NCI-H345 treated with DMSO at 0.1 percent for 48 hours (cell line): Measurements from ENCODE around the gene ALLC.

Source experiments
- DNase-seq: peaks from one replicate; lab custom pipeline; 2025; ENCODE audit not compliant: unreplicated experiment; lab: John Stamatoyannopoulos, UW

The ALLC gene

DNA sequence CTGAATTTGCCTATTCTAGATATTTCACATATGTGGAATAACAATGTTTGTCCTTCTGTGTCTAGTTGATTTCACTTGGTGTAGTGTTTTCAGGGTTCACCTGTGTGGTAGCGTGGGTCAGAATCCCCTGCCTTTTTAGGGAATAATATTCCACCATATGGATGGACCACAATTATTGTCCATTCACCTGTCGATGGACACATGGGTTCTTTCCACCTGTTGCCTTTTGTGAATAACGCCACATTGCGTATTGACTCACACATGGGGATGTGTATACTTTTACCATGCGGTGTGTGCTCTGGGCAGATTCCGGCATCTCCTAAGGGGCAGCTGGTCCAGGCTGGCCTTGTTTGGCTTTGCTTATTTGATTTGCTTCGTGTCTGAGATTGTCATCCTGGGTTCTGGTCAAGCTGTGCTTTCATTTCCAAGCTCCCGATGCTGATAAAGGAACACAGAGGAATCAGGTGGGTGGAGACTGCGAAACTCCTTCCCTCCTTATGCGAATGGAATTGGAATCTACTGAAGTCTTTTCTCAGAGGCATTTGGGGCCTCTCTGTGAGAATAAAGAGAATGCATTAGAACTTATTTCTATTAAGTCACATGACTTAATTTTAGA lies 18.9 kb upstream of the ALLC start:
- DNase-seq = no peak

DNA sequence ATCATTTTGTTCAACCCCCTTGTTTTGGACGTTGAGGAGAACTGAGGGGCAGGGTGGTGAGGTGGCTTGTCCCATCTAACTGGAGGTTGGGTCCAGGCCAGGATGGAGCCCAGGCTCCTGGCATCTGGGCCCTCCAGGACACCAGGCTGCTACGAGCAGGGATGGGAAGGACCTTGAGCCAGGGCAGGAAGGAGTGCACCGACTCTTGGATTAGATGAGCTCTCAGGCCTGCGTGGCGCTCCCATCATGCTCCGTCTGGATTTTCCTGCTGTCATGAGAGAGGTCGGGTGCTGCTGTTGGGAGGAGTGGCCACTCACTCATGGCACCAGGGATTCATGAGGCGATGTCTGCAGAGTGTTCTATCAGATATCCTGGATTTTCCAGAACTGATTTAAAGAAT lies 18.3 kb upstream of the ALLC start:
- DNase-seq = no peak

DNA sequence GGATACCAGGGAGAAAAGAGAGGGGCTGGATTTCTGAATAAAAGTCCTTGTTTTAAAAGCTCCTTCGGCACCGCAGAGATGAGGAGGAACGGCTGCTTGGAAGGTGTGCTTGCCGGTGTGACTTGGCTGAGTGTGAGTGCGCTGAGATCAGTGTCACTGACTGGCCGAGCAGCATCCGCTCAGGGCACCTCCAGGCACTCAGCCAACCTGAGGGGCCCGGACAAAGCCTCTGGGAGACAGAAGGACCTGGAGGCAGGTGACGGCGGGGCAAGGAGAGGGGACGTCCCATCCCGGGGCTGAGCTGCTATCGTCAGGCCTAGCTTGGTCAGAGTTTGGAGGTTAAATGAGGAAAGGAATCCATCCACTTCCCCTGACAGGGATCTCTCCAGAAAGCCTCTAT lies 16.8 kb upstream of the ALLC start:
- no peak for DNase-seq

DNA sequence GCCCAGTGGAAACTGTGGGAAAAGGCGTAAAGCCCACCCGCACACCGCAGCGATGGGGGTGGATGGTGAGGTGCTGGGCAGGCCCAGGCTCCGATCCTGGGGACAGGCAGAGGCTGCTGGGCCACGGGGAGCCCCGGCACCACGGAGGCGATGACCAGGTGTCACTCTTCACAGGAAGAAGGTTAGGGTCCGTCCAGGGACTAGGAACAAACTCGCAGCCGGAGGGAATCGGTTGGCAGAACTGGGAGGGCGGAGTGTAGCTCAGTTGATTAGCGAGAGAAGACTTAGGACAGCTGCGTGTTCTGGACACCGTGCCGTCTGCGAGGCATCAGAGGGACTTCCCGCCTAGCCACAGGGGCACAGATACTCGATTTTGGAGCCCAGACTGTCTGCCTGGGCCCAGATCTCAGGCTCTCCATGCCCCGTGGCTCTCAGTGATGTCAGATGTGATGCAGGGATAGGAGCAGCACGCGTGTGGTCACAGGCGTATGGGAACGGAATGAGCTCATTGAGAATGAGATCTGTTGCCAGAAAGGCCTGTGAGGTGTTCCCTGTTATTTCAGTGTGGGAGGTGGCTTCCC lies 16.1 kb upstream of the ALLC start:
- no peak for DNase-seq

- DNase-seq = no peak
Measured at GRCh38 chr2:3642521-3643215, 15.3 kb upstream of the ALLC start.

DNA sequence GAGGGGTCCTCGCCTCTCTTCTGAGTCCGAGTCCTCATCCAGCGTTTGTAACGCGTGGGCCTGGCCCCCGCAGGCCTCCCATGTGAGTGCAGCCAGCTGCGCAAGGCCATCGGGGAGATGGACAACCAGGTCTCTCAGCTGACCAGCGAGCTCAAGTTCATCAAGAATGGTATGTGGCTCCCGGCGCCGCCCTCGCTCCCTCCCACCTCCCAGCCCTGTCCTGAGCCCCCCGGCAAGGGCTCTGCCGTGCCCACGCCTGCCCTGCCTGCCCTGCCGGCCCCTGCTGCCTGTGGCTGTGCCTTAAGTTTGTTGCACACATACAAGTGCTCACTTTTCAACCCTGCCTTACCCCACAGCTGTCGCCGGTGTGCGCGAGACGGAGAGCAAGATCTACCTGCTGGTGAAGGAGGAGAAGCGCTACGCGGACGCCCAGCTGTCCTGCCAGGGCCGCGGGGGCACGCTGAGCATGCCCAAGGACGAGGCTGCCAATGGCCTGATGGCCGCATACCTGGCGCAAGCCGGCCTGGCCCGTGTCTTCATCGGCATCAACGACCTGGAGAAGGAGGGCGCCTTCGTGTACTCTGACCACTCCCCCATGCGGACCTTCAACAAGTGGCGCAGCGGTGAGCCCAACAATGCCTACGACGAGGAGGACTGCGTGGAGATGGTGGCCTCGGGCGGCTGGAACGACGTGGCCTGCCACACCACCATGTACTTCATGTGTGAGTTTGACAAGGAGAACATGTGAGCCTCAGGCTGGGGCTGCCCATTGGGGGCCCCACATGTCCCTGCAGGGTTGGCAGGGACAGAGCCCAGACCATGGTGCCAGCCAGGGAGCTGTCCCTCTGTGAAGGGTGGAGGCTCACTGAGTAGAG lies 14.4 kb upstream of the ALLC start:
- DNase-seq = no peak

GRCh38 chr2:3644246-3644525 lies 13.8 kb upstream of the ALLC start:
- DNase-seq = peak; percentile 60

GRCh38 chr2:3644891-3645605 lies 13.0 kb upstream of the ALLC start:
- no peak for DNase-seq

DNA sequence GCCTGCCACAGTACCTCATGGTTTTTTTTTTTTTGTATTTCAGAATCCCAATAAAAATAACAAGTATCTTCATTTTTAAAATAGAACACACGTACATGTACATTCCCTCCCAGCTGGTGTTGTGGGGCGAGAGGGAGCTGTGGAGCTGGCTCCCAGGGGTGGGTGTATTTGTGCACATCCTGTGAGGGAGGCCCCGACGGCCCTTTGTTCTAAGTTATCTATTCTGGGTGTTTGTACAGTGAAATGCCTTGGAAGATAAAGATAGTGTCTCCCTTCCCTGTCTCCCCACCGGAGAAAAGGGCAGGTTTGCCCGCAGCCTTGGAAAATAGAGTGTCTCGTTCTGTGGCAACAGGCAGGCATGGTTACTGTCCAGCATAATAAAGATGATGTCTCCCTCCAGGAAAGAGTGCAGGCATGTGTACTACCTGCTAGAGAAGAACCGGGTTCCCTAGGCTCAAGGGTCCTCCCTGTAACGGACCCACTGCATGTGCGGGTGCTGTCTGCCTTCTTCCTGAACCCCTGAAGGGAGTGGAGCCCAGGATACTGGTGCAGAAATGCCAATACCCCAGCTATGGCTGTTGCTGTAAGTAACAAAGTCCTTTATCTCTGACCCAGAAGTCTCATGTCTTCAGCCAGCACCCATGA lies 12.1 kb upstream of the ALLC start:
- DNase-seq = no peak

DNA sequence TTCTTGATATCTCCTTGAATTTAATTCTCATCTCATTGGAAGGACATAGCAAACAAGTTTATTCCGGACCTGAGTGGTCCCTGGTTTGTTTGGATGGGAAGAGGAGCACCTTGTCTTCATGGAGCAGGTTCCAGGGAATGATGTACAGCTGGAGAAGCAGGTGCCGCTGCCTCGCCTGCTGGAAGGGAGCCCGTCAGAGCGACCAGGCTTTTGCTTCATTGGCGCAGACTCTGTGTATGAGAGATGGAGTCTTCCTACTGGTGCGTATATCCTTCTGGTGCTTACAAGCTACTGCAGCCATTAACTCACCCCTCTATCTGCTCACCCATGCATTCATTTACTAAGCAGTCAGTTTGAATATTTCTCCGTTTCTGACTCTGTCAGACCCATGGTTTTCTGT lies 11.6 kb upstream of the ALLC start:
- no peak for DNase-seq

GRCh38 chr2:3647246-3647645 lies 10.8 kb upstream of the ALLC start:
- DNase-seq = no peak

DNA sequence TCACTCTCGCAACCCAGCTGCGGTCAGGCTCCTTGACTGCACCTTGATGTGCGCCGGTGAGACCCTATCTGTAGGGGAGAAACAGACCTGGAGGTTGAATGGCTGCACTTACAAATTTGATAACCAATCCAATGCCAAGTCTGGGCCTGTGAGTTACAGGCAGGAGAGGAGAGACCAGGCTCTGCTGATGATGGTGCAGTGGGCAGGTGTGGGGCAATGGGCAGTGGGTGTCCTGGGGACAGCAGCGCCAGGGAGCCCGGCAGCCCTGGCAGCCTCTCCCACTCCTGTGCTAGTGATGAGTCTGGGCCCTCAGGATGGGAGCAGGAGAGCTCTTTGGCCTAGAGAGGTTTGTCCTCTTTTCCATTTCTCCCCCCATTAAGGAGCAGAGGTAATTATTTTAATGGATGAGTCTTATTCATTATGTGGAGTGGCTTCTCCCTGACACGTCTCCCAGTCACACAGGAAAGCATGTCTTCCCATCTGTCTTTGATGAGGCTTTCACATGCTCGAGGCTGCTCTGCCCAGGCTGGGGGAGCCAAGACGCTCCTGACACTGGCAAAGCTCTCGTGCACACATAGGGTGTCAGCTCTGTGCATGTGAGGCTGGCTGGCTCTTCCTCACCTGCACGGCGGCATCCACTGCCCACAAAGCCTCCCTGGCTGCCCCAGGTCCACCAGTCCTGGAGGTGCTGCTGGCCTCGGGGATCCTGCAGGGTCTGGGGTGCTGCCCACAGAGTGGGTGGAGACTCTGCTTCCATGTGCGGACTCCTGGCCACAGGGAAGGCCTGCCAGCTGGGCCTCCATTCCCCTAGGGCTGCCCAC lies 10.0 kb upstream of the ALLC start:
- no peak for DNase-seq

DNA sequence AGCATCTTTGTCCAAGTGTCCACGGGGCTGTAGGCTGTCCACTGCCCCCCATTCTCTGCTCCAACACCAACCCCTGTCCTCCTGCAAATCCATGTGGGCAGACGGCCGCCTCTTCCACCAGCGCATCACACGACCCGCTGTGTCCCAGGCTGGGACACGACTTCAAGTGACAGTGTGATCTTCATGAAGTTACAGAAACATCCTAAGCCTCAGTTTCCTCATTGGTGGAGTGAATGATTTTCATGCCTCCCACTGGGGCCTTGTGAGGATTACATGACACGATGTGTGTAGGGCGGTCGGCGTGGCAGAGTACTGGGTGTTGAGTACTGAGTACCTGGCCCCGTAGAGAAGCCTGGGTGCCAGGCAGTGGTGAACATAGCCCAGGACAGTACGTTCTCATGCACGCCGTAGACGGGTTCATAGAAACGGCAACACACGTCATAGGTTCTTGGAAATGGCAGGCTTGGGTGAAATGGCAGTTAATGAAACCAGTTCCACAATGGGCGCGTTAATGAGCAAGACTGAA lies 9.3 kb upstream of the ALLC start:
- no peak for DNase-seq

GRCh38 chr2:3649581-3649980 lies 8.4 kb upstream of the ALLC start:
- DNase-seq = no peak

DNA sequence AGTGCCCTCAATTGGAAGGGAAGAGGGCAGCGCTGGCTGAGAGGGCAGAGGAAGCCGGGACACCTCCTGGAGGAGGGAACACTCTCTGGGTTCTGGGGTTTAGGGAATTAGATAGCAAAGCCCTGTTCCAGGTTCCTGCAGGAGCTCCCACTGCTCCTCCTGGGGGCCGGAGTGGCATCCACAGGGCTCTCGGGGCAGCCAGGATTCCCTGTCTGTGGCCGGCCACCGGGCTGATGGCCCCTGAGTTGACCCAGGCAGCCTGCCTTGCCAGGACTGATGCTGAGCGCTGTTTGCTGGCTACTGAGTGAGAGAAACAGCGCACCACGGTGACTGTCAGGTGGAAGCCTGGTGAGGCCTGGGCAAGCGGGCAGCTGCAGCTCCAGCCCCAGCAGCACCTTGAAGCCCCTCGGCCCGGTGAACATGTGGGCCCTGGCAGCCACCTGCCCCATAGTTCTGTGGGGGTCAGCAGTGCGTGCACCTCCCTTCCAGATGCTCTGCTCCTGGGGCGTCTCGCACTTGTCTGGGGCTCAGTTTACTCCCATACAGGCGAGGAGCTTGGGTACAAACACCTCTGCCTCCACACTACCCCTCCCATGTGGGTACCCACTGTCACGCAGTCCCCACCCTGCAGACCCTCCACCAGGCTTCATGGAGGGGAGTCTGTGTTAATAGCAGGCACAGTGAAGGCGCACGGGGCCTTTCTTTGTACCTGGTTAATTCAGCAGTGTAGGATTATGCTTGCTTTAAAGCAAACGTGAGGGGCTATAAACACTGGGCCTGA lies 7.7 kb upstream of the ALLC start:
- DNase-seq = no peak

- peak; percentile 95 for DNase-seq
Measured at GRCh38 chr2:3651691-3652648, 6.0 kb upstream of the ALLC start.

- DNase-seq = no peak
Measured at GRCh38 chr2:3652896-3653625, 4.9 kb upstream of the ALLC start.
